Breast epithelium (tissue), 3 donors: Measurements from ENCODE around the gene TBX15.

ENCODE experiments used
- CTCF ChIP-seq, 3 donors: fragments of 450-650 bp; IDR thresholded peaks; one replicate each; pipeline ENCODE4 v1.5.1; 2016 to 2017; ENCODE audit warnings: antibody characterized with exemption in 3 of 3, mild to moderate bottlenecking in 3 of 3, moderate library complexity in 3 of 3
- POLR2A ChIP-seq: fragments of 450-650 bp; IDR thresholded peaks from one replicate; pipeline ENCODE4 v1.6.1; 2016; ENCODE audit warnings: antibody characterized with exemption, mild to moderate bottlenecking, moderate library complexity
- POLR2AphosphoS5 ChIP-seq, 3 donors: sonication (generic); formaldehyde crosslinking; IDR thresholded peaks; one replicate each; pipeline ENCODE4 v1.6.1; 2017; ENCODE audit warnings: antibody characterized with exemption in 3 of 3

GRCh38 chr1:118949315-118949714 lies 38.8 kb downstream of the TBX15 start:
- no peak for TF ChIP-seq CTCF (IDR thresholded peaks at IDR 0.05)
- TF ChIP-seq POLR2A, result no peak
- TF ChIP-seq POLR2AphosphoS5 (IDR thresholded peaks at IDR 0.05), result peak; percentile 15 to 46 (median 35)
